HG03196 (cell line): Measurements from ENCODE around the gene KRTAP1-4.
"Not testable (repeated sequence)": the region's sequence is repeated elsewhere in the genome, so short reads cannot be mapped to it uniquely, and the experiment has no call there.

Source experiments
- ATAC-seq: cut with Tn5 transposase; IDR thresholded peaks from one replicate; pipeline ENCODE4 v1.9.1; 2021; ENCODE audit not compliant: unreplicated experiment

The KRTAP1-4 gene

DNA sequence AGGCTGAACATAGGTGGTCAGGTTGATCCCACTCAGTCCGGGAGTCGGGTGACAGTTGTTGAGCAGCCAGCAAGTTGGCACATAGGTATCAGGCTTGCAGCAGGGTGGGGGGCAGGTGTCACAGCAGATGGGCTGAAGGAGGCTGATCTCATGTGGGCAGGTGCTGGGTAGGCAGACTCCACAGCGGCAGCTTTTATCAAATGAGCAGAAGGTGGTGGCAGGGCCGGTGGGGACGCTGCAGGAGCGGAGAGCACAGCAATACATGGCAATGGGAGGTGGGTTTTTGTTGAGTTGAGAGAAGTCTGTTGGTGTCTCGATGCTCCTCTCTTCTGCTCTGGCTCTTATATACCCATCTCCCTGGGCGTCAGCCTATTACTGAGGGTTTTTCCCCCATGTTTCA, 21.2 kb downstream of the KRTAP1-4 start, which contains the start of gene KRTAP3-1:
KRTAP3-1 (minus strand) TSS at position 318 of the 400 bp plus-strand sequence; CDS start at position 264, 54 bp downstream.
- ATAC-seq, result no peak

DNA sequence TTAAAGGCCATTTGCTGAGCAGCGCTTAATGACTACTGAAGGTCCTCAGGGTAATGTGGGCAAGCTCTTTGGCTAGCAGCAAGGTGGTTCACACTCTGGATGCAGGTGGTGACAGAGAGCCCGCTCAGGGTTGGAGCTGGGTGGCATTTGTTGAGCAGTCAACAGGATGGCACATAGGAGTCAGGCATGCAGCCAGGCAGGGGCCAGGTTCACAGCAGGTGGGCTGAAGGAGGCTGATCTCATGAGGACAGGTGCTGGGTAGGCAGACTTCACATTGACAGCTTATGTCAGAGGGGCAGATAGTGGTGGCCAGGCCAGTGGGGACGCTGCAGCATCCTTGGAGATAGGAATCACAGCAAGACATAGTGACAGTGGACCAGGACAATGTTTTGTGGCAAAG, 25.6 kb downstream of the KRTAP1-4 start:
- ATAC-seq, result no peak

DNA sequence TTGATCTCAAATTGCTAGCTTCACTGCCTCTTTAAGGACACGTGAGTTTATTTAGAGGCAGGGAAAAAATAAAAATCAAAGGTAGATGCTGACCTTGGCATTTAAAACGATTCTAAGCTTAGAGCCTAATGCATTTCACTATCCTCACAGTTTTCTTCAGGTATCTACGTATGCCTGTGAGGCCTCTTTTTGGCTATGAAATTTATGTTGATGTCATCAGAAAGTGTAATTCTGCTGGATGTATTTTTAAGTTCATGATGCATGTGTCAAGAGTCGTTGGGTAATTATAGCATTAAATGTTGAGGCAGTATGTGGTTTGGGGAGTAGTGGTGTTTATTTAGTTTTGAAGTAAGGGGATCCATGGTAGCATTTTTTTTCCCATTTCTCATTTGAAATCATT, 26.1 kb downstream of the KRTAP1-4 start:
- no peak for ATAC-seq

DNA sequence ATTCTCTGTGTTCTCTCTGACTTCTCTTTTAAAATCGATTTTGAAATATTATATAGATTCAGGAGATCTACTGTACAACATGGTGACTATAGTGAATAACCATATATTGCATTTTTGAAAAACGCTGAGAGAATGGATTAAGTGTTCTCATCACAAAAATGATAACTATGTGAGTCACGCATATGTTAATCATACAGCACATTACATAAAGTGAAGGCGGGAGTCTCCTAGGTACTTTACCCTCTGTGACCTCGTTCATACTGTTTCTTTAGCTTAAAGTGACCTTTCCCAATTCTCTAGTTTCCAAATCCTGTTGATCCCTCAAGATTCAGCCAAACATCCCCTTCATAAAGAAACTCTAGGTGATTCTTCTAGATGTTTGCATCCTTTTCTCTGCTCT, 27.2 kb downstream of the KRTAP1-4 start:
- ATAC-seq, result no peak

DNA sequence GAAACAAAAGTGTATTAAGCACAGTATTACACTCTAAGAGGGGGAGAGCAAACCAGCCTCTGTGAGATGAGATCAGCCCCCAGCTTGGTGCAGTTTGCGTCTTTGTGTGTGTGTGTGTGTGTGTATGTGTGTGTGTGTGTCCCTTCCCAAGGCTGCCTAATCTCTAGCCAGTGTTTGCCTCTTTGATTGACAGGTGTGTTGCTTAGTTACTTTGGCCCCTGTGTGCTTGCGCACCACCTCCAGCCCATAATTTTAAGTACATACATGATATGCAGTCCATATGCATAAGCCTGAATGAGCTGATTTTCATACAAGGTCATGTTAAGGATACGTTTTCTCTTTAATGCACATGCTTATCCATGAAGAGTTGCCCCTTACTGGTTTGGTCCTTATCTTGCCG, 28.2 kb downstream of the KRTAP1-4 start:
- ATAC-seq, result no peak

DNA sequence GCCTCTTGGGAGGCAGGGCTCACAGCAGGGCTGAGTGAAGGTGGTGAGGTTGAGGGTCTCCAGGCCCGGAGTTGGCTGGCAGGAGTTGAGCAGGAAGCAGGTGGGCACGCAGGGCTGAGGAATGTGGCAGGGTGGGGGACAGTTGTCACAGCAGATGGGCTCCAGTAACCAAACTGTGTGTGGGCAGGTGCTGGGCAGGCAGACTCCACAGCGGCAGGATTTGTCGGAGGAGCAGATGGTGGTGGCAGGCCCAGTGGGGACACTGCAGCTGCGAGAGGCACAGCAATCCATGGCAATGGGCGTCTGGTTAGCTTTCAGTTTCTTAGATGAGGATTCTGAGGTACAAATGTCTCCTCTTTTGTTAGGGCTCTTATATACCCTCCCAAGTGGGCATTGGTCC, 30.4 kb downstream of the KRTAP1-4 start, which contains the start of gene KRTAP3-2:
KRTAP3-2 (minus strand) TSS at position 344 of the 400 bp plus-strand sequence; CDS start at position 291, 53 bp downstream.
- ATAC-seq, result not testable (repeated sequence)

DNA sequence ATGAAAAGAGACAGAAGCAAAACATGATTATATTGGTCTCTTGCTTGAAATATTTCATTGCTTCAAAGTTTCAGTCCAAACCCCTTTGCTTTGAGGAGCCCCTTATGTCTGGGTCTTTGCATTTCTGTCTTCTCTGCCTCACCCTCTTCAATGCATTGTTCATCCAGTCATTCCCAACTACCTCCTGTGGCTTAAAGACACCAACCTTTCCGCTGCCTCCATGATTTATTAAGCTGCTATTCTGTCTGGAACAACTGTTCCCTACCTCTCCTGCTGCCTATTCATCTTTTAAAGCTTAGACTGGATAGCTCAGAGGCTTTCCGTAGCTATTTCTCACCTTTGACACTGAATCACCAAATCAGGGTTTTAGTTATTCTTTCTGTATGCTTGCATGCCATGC, 32.6 kb downstream of the KRTAP1-4 start:
- ATAC-seq, result no peak

DNA sequence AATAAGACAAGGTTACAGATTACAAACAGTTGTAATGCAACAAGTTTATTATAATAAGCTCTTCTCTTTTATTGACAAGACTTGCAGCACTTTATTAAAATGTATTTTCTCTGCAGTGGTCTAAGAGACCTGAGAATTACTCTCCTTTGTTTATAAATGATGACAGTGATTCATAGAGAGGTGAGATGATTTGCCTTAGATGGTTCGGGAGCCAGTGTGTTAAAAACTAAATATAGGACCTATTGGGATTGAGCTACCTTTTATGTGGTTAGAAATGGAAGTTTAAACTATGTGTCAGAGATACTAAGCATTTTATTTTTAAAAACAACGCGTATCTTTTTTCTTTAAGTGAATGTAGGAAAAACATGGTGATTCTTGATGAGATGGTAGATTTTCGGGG, 33.2 kb downstream of the KRTAP1-4 start:
- no peak for ATAC-seq

DNA sequence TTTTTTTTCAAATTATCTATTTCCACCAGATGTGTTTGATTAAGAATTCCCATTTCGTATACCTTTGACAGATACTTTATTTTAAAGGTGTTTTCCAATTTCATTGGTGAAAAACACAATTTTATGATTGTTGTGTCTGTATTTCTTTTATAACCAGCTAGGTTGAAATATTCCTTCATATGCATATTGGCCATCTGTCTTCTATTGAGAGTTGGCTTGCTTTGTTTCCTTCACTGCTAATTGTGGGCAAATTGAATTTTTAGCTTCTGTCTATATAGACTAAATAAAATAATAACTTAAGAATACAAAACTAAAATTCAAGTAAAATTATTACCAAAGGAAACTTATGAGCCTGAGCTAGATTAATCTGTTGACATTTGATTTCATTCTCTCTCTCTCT, 34.9 kb downstream of the KRTAP1-4 start:
- no peak for ATAC-seq

DNA sequence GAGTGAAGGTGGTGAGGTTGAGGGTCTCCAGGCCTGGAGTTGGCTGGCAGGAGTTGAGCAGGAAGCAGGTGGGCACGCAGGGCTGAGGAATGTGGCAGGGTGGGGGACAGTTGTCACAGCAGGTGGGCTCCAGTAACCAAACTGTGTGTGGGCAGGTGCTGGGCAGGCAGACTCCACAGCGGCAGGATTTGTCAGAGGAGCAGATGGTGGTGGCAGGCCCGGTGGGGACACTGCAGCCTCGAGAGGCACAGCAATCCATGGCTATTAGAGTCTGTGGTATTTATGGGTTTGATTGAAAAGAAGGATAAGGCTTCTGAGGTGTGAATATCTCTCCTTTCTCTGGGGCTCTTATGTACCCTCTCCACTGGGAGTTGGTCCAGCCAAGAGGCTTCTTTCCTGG, 36.2 kb downstream of the KRTAP1-4 start, which contains the start of gene KRTAP3-3:
KRTAP3-3 (minus strand) TSS at position 326 of the 400 bp plus-strand sequence; CDS start at position 259, 67 bp downstream.
- ATAC-seq, result no peak

DNA sequence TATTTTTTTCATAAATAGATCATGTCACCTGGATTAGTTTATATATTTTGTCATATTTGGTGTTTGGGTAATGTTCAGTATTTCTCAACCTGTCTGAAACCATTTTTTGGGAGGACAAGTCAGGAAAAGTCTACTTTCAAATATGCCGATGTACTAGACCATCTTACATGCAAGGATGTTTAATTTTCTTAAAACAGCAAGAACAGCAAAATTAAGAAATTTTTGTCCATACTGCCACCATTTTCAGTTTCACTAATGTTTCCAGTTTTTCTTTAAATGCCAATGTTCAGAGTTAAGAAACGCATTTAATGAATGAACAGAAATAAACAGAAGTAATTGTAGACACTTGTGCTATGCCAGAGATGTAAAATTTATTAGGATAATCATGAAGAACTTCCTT, 36.9 kb downstream of the KRTAP1-4 start:
- no peak for ATAC-seq

DNA sequence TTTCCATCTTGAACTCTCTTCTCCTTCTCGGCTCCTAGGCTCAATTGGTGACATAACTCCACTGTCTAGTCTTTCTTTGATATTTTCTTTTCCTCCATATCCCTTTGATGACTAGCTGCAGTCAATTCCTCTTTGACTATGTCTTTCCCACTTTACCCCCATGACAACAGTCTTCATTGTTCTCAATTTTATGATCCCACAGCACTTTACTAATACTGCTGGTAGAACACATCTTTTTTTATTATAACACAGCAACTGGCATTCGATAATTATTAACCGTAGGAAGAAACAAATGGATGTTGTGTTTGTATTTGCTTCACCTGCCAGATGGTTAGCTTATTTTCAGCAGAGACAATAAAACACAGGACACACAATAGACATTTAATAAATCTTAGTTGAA, 37.3 kb downstream of the KRTAP1-4 start:
- ATAC-seq, result no peak

DNA sequence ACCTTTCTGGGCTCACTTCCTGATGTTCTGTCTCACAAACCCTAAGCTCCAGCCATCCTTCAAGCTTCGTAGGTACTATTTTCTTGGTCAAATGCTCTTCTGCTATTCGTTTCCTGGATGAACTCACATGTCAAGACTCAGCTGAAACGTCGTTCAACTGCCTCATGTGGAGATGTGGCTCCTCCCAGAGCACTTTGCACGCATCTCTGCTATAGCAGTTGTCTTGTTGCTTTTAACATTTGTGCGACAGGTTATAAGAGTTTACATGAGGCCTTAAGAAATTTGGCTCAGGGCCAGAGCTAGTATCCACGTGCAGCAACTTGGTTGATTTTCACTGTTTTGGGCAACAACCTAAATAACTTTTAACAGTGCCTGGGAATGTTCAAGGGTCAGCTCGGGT, 43.1 kb downstream of the KRTAP1-4 start:
- no peak for ATAC-seq

DNA sequence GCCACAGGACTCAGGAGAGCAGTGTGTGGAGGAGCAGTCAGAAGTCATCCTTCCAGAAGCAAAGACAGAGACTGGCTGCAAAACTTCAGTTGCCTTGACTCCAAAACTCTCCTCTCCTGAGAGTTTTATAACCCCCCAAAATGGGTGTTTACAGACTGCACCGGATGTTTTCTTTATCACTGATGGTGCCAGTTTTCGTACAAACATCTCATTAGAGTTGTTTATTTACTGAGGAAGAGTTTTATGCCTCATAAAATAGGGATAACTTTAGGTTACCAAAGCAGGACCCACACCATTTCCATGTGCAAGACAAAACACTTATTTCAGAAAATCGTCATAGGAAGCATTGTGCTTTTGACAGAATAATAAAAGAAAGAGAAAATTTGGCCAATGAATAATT, 45.8 kb downstream of the KRTAP1-4 start, which contains the start of gene KRT40:
KRT40 (minus strand) TSS at position 101 of the 400 bp plus-strand sequence; CDS start at position 48, 53 bp downstream.
- no peak for ATAC-seq

DNA sequence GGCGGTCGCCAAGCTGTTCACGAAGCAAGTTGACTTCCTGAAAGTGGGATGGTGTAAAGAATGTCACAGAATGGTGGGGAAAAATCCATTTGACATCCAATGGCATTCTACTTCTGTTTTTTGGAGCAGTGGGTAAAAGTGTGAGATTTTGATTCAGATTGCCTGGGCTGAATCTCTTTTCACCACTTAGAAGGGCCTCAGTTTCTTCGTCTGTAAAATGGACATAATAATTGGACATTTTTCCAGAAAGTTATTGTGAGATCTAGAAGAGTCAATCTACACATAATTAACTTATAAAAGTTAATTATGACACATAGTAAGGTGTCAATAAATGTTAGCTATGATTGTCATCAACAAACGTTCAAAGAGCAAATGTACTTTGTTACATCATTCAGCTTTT, 48.9 kb downstream of the KRTAP1-4 start:
- no peak for ATAC-seq

DNA sequence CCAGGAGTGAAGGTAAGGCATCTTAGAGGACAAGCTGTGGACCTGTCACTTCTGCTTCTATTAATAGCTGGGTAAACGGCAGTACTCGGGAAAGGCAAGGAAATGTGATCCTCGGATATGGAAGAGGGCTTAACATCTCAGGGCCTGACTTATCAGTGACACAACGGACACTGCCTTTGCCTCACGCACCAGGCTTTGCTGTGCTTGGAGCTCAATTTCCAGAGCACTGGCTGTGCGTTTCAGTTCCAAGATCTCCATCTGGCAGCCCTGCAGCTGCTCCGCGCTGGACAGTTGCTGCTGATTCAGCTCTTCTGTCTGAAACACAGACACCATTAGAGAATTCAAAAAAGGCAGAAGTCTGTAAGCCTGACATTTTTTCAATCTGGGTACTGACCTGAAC, 49.4 kb downstream of the KRTAP1-4 start:
- no peak for ATAC-seq

DNA sequence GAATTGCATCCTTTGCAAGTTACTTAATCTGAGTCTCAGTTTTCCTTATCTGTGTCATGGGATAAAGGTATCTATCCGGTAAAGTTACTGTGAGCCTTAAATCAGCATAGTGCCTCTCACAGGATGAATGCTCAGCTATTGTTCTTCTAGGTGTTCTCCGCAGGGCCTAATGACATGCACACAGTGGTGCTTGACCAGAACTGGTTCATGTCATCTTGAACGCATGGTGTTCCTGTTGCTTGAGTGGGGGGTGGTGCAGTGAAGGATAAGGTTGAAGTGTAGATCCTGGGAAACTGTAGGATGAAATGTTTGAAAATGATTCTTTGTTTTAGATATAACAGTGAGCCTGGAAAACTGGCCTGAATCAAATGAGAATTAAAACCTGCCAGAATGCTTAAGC, 49.9 kb downstream of the KRTAP1-4 start:
- no peak for ATAC-seq
